GM21381 (cell line): ENCODE measurements around the gene CPNE4.
"Not testable (repeated sequence)": the region's sequence is repeated elsewhere in the genome, so short reads cannot be mapped to it uniquely, and the experiment has no call there.

Experiments
- ATAC-seq: cut with Tn5 transposase; IDR thresholded peaks from one replicate; pipeline ENCODE4 v1.9.1; 2021; ENCODE audit warnings: mild to moderate bottlenecking, moderate library complexity; ENCODE audit not compliant: unreplicated experiment

The CPNE4 gene

DNA sequence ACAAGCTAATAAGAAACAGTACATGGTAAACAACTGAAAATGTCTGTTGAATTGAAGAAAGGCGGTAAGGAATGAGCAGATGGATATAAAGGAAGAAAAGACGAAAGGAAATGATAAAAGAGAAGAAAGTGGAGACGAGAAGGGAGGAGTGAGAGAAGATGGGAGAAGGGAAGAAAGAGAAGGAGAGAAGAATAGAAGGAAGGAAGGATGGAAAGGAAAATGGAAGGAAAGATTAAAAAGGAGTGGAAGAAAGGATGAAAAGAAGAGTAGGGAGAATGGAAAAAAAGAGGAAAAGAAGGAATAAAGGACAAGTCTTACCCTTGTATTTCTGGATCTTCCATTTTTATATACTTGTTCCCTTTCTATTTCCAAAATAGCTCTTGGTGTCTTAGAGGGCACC is 17.7 kb downstream of the CPNE4 start:
- ATAC-seq, result no peak

DNA sequence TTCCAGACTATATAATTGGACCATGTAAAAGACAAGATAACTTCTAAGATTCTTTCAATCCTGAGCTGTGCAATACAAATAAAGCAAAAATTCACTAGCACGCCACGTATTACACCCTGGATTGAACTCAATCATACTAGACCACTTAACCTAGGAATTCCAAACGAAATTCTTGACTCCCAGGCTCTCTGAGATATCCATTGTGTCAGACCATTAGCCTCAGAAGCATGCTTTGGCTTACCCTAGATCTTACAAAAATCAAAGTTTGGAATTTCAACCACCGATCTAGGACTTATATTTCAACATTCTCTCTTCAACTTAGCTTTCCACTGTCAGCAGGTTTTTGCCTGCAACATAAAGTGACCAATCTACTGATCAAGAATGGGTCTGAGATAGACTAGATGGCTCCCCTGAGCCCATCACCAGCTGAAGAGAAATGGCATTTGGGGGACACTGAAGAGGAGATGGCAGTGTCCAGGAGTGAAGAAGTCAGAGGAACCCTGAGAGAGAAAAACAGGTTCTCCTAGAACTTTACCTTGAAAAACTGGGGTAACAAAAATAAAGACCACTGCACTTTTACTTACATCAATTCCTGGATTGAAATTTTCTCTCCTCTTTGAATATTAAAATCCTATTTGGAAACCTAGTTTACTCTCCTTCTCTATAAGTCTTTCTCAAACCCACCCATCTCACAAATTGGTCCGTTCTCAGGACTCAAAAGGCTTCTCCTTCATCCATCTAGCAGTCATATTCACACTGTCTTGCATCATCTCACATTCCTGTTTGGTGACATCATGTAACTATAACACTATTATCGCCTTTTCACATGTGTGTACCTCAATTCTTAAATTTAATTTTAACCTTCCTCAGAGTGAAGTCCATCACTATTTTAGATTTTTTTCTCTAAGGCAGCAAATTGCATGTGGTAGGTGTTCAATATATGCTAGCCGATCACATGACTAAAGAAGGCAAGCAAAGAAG is 18.5 kb downstream of the CPNE4 start:
- no peak for ATAC-seq

DNA sequence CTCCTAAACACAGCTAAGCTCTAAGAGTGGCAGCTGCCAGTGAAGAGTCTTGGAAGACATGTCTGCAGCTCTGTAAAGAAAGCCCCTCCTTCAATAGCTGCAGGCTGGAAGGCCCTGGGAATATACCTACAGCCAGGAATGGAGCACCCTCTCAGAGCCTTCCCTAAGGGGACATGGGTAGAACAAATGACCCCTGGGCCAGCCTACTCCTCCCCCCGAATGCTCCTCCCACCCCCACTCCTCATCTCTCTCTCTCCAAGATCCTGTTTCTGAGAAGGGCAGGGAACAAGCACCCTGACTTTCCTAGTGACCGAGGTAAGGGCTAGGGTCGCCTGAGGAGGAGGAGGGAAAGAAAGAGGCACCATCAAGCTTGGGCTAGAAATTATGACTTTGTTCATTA is 20.7 kb downstream of the CPNE4 start:
- no peak for ATAC-seq

DNA sequence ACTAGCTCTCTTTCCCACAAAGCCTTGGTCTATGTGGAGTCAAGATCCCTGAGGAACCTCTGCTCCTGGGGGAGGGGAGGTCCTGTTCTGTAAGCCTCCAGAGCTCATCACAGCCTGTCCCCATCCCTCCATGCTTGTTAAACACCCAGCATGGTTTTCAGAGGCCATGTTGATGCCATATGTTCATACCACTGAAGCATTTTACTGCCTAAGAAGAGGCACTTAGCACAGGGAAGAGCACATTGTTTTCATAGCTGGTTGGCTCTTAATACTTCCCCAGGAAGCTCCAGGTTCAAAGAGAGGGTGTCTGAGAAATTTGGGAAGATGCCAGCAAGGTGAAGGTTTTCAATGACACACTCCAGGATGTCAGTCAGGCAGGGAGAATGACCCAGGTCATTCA is 25.6 kb downstream of the CPNE4 start:
- ATAC-seq, result no peak

DNA sequence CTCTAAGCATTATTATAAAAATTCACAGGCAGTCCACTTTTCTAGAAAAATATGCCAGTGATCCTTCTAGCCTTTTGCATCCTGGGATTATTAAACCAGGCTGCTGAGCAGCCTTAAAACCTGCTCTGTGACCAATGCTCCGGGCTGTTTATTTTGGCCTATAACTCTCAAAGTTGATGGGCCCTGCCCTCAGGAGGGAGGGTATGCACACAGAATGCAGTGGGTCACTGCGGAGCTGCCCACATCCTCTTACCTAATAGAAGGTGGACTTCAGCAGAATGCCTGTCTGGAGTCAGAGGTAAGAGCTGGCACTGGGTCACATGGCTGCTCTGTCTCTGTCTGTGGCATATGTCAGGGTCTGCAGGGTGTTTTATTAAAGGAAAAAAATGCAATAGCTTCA is 26.0 kb downstream of the CPNE4 start:
- ATAC-seq, result no peak

DNA sequence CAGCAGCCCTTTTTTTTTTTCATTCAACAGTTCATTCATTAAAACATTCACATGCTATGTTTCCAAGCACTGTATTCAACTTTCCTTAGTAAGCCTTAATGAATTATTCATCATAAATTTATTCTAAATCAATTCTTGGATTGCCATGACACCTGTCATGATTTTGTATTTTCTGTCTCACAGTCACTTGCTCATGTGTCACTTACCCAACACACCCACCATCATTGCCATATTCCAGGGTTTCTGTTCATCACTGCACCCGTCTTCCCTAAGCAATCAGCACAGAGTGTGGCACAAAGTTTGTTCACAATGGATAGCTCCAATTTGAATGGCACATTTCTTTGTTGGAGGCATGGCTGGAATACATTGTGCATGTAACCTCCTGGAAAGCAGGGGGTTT is 27.2 kb downstream of the CPNE4 start:
- no peak for ATAC-seq

DNA sequence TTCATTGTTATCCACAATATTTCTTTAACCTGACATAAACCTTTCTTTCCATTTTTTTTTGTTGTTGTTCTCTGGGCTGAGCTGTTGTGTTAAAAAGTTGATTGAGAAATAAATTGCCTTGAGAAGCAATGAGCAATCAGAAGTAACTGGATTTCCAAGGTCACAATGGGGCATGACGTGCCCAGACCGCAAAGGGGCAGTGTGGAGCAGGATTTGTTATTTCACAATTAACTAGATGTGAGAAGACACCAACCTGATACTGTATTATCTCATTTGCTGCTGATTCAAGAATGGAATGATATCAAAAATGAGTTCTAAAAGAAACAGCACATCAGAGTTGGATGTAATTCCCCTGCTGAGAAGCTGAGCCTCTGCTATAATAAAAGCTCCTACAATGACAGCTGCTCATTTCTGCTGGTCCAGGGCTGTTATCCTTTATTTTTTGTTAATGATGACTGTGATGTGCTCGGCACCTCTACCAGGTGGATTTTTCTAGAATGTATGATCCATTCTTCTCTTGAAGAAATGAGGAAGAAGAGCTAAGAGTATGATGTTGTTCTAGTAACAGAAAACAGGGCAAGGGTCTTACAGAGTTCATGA is 28.1 kb downstream of the CPNE4 start:
- ATAC-seq, result no peak

DNA sequence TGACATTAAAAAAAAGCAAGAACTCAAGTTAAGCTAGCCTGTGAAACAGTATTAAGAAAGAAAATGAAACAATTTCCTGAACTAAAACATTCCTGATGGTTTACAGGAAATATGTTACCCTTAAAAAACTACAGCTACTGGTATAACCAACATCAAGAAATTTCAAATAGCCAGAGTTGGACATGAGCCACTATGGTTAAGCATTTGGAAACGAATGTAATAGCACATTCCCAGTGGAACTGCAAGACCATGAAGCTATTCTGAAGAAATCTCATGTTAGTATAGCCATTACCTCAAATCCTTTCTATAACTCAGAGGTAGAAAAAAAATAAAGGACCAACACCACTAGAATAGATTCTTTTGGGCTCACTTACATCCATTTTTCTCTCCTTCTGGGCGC is 30.2 kb downstream of the CPNE4 start:
- no peak for ATAC-seq

DNA sequence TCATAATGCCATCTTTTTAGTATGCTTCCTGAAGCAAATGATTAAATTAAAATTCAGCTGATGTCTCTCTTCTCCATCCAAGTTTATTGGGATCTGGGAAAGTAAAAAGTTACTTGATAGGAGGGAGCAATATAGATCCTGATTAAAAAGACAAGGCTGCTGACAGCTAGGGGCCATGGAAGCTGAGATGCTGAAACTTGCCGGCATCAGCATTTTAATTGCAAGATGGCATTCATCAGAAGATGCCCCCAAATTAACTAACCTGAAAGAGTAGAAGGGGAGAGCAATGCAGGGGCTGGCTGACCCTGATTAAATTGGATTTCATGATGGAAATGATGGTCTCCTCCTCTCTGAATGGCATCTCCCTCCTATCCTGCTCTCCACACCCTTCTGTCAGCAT is 31.1 kb downstream of the CPNE4 start:
- ATAC-seq, result no peak

DNA sequence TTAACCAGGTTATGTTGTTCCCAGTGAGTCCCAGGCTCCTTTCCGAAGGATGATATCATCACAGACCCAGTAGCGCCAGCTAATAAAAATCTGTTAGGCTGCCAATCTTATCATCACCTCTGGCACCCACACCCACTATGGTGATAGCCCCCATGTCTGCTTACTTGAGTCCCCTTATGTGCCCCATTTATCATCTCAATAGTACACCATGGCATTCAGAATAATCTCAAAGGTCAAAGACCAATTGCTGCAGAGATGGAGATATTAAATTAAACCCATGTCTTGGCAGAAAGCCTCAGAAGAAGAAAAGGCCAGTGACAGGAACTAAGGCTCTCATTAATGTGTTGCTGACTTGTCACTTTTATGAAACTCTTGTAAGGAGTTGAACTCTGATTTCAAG is 32.8 kb downstream of the CPNE4 start:
- ATAC-seq, result no peak

DNA sequence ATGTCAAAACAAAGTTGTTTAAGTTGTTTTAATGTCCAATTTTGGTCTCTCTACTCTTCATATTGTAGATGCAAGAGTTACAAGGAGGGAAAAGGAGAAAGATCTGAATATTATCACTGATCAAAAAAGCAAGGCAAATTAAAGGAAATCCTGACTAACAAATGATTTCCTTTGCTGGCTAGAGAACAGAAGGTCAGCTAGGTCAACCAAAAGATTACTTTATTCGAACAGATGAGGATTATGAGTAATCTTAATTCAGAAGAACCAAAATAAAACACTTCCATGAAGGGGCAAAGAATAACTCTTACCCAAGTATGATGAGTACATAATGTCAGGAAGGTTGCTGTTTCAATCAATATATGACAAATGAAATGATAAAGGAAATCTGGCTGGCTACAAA is 33.8 kb downstream of the CPNE4 start:
- no peak for ATAC-seq

DNA sequence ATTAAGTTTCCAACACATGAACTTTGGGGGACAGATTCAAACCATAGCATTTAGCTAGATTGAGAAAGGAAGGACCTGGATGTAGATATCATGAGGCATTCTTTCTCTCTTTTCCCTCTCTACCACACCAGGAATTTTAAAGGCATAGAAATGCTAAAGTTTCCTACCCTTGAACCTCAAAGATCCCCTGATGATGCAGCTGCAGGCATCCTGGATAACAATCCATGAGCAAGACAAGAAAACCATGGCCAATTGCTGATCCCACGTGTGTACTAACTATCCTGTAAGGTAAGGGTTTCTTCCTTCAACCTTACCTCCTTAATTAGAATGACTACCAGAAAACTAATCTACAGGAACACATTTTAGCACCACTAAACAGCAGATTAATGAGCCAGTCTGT is 36.8 kb downstream of the CPNE4 start:
- no peak for ATAC-seq

DNA sequence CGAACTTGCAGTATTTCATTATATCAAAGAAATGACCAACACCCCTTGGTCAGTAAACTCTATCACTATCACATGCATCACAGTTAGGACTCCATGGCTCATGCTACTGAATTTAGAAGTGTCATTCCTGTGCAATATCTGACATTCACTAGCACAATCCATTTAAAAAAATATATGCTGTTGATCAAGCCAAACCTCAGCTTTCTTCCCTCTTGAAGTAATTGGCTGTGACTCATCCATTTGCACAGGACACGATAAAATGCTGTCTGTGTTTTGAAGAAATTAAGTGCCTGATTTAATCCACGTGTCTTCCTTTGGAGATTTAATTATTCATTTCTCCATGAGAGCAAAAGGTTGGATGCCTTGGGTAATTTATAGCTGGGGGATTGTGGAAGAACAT is 38.9 kb downstream of the CPNE4 start:
- ATAC-seq, result no peak

DNA sequence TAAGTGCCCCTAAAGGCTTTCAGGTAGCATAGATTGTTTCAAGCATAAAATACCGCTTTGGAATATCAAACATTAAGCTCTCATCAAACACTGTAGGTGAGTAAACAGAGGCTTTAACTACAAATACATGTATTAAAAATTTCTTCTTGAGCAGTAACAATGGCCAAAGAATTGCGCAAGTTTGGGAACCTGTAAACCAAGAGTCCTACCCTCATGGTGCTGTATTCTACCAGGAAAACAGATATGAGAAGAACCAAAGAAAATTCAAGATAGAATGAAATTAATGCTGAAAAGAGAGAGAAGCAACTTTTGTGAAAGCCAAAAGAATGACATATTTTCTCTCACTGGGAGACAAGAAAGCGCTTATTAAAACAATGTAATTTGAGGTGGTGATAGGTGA is 45.5 kb downstream of the CPNE4 start:
- no peak for ATAC-seq

DNA sequence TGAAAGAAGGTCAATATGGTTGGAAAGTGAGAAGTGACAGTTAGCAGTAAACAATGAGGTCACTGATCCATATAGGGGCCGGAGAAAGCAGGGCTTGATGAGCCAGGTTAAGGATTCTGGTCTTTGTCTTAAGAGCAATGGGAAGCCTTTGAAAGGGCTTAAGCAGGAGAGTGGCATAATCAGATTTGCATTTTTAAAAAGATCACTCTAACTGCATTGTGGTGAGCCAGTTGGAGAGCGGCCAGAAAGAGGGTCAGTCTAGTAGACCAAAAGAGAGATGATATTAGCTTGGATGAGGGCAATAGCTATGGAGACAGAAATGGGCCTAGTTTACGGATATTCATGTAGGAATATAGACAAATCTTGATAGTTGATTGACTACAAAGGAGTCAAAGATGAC is 46.6 kb downstream of the CPNE4 start:
- ATAC-seq, result no peak

DNA sequence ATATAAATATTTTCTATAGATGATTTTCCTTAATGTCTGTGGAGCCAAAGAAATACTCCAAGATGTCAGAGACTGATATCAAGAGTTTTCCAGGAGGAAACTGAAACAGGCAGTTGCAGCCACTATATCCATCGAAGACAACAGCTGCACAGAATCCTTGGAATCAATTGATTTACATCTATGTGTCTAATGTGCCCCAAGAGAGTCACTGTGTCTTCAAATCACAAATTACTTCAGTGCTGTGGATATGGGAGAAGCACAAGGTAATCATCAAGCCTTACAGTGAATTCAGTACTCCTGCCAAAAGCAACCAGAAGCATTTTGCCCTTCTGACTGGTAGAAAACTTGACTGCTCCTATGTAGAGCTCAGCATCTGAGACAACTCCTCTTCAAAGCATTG is 51.1 kb downstream of the CPNE4 start:
- ATAC-seq, result no peak

DNA sequence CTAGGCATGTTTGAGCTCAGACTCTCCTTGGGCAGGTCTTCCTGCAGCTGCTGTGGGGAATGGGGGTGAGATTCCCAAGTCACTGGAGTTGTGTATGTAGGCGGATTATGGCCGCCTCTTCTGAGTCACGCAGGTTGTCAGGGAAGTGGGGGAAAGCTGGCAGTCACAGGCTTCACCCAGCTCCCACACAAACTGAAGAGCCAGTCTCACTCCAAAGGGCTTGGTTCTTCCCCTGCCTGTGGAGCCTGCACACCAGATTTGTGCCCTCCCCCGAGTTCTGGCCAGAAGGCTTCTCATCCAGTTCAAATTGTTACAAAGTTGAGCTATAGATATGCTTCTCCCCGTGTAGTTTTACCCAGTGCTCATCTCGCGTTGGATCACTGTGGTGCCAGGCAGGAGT is 53.5 kb downstream of the CPNE4 start:
- ATAC-seq, result no peak

DNA sequence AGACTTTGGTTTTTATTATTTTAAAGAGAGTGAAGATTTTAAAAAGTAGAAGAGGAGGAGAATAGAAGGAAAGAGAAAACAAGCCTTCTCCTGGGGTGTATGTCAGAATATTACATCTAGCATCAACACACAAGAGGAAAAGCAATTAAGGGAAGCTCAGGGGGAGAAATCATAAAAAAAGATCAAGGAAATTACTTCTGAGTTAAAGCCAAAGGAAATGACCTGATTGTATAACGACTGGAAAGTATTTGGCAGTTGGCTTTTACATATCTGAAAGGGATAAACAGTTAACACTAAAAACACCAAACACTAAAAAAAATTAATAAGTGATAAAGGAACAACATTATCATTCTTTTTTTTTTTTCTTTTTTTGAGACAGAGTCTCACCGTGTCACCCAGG is 58.4 kb downstream of the CPNE4 start:
- ATAC-seq, result no peak

DNA sequence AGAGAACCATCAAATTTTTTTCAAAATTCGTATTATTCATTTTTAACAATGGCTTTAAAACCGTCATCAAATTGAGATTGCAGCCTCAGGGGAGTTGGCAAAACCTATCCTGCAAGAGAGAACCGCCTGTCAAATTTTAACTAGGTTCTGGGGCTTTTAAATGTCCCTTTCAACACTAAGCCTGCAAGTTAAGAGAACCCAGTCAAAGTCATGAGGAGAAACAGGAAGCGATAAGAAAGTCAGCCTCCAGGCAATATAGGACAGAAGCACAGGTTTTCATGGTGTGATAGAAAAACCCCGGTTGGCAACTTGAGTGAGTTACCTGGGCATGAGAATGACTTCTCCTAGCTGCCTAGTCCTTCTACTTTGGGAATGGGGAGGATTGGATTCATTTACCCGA is 59.8 kb downstream of the CPNE4 start:
- no peak for ATAC-seq

DNA sequence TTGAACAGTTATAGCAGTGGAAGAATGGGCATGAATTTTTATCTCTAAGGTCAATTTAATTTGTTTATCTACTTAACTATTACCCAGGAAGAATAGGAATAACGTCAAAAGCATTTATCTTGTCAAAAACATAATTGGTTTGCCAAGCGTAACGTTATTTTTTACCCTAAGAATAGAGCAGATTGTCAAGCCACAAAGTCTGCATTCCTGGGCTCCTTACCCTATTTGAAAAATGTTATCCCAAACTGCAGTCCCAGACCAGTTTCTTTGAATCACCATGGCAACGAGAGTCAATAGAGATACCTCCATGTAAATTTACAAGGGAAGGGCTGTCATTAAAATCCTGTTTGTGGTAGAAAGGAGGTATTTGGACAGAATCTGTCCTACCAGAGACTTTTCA is 61.1 kb downstream of the CPNE4 start:
- ATAC-seq, result no peak

DNA sequence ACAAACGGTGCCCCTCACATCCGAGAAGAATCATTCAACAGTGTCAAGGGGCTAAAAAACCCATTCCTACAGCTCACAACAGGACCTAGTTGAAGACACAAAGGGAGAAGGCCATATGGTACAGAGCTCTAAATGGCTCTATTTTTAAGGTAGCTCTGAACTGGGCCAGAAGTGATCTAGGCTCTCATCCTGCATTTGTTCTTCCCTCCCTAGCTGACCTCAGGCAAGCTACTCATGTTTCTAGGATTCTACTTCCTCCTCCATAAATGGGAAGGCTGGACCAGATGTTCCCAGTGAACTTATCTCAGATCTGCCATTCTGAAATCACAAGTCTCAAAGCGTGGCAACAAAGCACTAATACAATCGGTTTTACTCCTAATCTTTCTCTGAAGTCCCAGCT is 62.3 kb downstream of the CPNE4 start:
- ATAC-seq, result no peak

DNA sequence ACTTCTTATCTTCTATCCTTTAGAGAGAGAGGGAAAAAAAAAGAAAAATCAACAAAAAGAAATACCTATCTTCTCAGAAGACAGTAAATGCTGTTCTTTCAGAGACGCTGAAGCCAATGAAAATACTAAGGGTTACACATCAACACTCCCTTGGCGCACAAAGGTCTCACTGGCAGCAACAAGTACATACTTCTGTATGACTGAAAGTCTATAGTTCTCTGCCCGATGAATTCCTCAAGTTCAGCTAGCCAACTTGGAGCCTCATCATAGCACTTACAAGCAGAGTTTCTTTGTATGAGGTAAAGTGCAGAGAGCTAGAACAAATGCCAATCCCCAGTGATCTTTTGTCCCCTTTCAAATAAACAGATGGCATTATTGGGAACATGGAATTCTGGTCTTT is 62.7 kb downstream of the CPNE4 start:
- no peak for ATAC-seq

DNA sequence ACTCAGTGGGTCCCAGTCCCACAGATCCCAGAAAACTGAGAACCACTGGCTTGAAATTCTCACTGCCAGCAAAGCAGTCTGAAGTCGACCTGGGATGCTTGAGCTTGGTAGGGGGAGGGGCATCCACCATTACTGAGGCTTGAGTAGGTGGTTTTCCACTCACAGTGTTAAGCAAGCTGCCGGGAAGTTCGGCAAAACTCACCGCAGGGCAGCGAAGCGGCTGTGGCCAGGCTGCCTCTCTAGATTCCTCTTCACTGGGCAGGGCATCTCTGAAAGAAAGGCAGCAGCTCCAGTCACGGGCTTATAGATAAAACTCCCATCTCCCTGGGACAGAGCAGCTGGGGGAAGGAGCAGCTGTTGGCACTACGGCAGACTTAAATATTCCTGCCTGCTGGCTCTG is 71.4 kb downstream of the CPNE4 start:
- not testable (repeated sequence) for ATAC-seq
